Esophagus mucosa (tissue), 1 donor: ENCODE results near the gene PTCRA. TPM values are rescaled to one million over a fixed set of nuclear protein-coding genes. Genes with fewer than 3 reads are reported as not detected.
A peak's percentile ranks its signal among the peaks of the same experiment; 100 is the strongest.
"Not testable (repeated sequence)": the region's sequence is repeated elsewhere in the genome, so short reads cannot be mapped to it uniquely, and the experiment has no call there.

Experiments
- ATAC-seq: fragments of 200-7000 bp; cut with Tn5 transposase; one replicate; pipeline ENCODE4 v1.9.1; 2020
- total RNA-seq: library from RNA; stranded (reverse); gene quantifications from one replicate; pipeline ENCODE4 v1.2.4, GENCODE V29; 2023
- donor health status: DM: yes; HTN: yes; CAD: no.

The PTCRA gene
- total RNA-seq, 1 donor from 2014 or later = not detected

DNA sequence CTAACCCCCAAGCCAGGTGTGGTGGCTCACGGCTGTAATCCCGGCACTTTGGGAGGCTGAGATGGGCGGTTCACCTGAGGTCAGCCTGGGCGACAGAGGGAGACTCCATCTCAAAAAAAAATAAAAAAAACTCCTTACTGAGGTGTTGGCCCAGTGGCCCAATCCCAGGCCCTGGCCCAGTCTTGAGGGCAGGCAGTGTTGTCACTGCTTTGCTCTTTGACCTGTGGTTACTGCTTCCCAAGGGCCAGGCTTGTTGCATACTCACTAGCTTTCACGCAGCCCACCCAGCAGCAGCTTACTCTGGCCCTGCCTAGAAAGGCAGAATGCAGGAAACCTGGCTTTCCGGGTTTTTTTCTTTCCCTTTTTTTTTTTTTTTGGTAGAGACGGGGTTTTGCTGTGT, 26.6 kb downstream of the PTCRA start:
- ATAC-seq = no peak

GRCh38 chr6:42947950-42948349, 32.1 kb downstream of the PTCRA start:
- ATAC-seq = no peak

DNA sequence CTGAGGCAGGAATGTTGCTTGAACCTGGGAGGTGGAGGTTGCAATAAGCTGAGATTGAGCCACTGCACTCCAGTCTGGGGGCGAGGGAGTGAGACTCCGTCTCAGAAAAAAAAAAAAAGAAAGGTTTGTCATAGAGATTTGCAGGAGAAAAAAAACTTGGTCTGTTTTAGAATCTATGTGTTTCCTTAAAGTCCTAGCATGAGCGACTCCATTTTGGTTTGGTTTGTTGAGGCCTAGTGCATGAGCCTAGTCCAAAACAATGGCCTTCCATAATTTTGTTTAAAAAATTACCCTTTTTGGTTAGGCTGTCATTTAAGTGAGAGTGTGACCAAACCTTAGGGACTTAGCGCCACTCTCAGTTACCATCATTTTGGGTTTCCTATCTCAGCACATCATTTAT, 36.5 kb downstream of the PTCRA start:
- ATAC-seq = no peak

DNA sequence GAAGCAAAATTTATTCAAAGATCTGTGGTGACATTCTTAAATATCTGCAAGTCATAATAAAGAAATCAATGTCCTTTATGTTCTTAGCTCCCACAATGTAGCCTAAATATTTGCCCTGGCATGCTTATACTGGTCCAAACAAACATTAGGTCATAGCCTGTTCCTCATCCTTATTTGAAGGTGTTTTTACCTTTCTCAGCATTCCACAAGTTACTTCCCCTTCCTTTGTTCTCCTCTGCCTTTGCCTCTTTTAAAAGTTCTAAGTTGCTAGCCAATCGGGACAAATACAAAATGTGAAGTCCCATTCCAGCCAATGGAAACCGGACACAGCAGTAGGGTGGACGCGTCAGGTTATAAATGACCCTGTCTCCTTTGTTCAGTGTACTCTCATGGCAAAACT, 38.6 kb downstream of the PTCRA start:
- ATAC-seq = not testable (repeated sequence)

DNA sequence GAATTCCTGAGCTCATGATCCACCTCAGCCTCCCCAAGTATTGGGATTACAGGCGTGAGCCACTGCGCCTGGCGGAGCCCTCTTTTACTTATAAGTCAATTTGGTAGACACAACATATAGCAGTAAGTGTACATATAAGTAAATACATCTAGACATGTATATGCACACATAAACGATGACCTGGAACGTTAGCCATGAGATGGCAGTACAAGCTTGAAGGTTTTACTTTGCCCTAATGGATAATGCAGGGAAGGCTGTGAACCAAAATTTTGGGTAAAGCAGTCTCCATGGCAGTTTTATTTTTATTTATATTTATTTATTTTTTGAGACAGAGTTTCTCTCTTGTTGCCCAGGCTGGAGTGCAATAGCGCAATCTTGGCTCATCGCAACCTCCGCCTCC, 42.3 kb downstream of the PTCRA start:
- no peak for ATAC-seq

GRCh38 chr6:42959917-42960242, 44.0 kb downstream of the PTCRA start:
- ATAC-seq = no peak

DNA sequence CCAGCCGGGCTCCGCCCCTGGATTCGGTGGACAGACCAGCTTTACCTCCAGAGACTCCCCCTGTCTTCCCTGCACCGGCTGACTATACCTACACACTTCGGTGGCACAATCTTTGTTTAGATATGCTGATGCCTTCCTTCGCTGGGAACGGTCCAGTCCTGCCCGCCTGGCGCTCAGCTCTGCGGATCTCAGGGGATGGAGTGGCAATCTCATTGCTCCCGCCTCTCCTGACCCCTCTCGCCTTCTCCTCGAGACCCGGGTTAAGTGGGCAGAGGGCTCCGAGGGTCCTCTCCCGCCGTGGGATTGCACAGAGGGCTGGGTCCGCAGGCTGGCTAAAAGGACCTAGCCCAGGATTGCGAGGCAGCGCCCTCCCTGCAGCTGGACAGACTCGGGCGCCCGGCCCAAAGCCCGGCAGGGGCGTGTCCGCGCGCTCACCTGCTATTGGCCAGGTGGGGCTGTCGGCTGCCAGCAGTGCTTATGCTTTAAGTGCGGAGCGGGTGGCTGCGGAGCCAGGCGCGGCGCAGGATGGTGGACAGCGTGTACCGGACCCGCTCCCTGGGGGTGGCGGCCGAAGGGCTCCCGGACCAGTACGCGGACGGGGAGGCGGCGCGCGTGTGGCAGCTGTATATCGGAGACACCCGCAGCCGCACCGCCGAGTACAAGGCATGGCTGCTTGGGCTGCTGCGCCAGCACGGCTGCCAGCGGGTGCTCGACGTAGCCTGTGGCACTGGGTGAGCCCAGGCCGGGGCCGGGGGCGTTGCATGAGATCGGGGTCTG, 44.6 kb downstream of the PTCRA start, which contains the start of gene GNMT:
Gene GNMT, plus strand, starts transcription at position 512 of the 777 bp plus-strand sequence. Its CDS starts 14 bp downstream, at position 526.
- peak; percentile 86 for ATAC-seq

GRCh38 chr6:42961020-42961470, 45.2 kb downstream of the PTCRA start:
- ATAC-seq = peak; percentile 44

- ATAC-seq = no peak
These were observed 46.2 kb downstream of the PTCRA start for GRCh38 chr6:42962096-42962495.

DNA sequence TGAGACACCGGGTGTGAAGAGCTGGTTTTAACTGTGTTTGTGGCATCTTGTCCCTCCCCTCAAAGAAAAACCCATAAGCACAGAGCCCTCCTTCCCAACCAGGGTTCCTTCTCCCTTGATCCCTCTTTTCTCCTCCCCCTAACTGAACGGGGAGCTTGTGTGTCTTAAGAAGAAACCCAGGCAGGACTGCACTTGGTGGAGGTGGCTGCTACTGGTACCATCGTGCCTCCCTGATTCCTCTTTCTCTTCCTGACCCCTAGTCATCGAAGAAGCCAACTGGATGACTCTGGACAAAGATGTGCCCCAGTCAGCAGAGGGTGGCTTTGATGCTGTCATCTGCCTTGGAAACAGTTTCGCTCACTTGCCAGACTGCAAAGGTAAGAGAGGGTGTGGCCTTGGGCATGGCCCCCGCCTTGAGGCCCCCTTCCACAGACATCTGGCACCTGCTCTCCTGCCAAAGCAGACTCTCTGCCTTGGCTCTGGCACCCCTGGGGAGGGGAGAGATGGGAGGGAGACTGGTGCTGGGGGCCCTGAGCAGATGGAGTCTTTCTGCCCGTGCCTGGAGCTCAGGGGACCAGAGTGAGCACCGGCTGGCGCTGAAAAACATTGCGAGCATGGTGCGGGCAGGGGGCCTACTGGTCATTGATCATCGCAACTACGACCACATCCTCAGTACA, 46.8 kb downstream of the PTCRA start:
- ATAC-seq = no peak

DNA sequence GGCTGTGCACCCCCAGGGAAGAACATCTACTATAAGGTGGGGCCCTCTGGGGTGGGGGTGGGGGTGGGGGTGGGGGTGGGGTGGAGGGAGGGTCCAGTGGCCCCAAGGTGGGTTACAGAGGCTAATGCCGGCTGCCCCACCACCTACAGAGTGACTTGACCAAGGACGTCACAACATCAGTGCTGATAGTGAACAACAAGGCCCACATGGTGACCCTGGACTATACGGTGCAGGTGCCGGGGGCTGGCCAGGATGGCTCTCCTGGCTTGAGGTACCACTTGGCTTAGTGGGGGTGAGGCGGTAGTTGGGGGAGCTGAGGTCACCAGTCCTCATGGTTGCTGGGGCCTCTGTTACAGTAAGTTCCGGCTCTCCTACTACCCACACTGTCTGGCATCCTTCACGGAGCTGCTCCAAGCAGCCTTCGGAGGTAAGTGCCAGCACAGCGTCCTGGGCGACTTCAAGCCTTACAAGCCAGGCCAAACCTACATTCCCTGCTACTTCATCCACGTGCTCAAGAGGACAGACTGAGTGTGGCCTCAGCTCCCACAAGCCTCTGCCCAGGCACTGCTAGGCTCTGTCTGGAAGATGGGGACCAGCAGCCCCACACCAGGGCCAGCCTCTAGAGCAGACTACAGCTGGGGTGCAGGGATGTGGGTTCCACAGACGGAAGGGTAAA, 47.5 kb downstream of the PTCRA start:
- no peak for ATAC-seq

DNA sequence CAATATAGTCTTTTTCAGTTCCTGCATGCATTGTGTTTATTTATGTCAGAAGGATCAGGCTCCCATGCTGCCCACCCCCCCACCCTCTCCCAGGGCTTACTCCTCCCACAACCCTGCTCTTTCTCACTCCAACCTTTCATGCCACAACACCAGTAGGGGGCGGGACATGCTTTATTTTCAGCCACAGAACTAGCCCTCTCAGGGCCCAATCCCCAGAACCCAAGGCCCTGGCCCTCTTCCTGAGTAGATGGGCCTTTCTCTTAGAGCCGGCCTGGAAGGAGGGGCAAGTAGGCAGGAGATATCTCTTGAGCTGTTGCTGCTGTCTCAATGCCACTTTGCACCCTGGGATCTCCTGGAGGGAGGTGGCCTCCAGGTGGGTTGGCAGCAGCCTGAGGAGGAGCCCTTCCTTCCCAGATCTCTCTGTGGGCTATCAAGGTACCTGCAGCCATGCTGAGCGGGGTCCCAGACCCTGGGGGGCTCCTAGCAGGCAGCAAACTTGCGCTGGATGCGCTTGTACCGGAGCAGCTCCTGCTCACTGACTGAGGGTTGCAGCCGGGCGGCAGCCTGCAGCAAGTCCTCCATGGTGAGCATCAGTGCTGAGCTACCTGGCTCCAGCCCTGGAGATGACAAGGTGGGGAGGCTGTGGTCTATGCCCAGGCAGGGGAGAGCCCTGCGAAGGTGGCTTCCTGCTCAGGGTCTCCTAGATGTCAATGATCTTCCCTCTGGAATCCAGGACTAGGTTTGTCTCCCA, 48.2 kb downstream of the PTCRA start:
- no peak for ATAC-seq

DNA sequence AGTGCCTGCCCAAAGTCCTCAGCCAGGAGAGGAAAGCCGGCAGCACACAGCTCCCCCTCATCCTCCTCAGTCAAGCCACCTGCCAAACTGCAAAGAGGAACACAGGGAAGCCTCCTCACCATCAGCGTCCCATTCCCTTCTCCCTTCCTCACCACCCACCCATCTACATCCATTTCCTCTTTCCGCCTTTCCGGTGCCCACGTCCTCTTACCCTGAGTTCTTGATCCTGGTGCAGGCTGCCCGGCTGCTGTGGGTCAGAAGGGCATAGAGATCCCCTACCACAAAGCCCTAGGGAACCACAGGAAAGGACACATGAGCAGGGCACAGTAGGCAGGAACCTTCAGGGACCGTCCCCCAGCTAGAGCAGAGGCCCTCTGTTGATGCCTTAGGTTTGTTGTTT, 50.7 kb downstream of the PTCRA start:
- no peak for ATAC-seq

DNA sequence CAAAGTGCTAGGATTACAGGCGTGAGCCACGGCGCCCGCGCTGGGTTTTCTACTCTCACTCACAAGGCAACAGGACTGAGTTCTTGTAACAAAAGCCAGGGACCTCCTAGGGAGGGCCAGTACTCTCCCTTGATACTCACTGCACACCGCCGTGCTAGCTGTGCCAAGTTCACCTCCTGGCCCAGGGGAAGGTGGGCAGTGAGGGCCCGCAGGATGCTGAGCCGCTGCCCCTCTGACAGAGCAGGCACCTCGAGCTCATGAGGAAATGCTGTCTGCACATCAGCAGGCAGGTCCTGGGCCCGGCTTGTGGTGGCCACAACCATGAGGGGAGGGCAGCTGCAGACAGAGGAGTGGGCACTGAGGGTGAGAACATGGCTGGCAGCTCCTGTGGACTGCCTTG, 51.4 kb downstream of the PTCRA start:
- no peak for ATAC-seq

- ATAC-seq = no peak
These were observed 52.4 kb downstream of the PTCRA start for GRCh38 chr6:42968126-42968701.

DNA sequence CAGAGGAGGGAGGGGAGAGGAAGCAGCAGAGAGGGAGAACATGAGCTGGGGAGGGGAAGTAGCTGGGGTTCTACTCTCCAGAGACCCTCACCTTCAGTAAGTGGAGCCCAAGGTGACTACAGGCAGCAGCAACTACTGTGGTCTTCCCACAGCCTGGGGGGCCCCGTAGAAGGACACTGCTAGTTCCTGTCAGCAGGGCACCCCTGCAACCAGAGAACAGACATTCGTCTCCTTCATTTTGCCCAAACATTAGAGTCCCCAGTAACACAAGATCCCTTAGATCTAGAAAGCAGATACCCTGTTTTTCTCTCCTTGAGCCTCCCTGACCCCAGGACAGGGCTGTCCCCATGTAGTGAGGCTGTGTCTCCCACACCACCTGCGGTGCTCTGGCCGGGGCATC, 52.9 kb downstream of the PTCRA start:
- ATAC-seq = no peak

DNA sequence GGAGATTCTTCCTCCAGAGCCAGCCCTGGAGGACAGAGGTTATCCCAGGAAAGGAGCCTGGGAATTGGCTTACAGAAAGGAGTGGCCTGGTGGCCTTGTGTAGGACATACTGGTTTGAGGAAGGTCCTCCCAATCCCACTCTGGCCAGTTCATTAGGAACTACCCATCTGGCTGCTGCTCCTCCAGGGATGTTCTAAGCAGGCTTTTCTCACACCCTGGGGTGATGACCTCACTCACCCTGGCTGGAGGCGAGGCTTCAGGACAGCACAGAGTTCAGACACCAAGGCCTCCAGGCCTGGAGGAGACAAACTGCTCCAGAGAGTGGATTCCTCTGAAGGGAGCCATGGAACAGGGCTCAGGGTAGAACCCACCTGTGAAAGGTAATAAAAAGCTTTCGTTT, 53.6 kb downstream of the PTCRA start:
- ATAC-seq = no peak

DNA sequence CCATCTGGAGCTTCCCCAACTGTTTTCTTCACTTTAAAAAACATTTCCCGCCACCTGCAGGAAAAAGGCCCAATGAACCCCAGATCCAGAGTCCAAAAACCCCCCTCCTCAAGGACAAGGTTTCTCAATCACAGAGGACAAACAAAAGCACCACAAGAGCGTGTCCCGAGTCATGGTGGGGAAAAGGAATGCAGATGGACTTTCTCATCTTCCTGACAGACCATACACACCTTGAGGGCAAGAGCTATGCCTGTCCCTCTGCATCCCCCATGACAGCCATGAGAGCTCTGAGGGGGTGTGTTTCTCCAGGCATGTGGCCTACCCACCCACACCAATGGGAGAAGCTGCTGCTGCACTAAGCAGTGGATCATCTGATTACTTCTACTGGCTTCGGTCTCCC, 54.1 kb downstream of the PTCRA start:
- no peak for ATAC-seq

- peak; percentile 34 for ATAC-seq
These were observed 55.2 kb downstream of the PTCRA start for GRCh38 chr6:42970871-42971612.

DNA sequence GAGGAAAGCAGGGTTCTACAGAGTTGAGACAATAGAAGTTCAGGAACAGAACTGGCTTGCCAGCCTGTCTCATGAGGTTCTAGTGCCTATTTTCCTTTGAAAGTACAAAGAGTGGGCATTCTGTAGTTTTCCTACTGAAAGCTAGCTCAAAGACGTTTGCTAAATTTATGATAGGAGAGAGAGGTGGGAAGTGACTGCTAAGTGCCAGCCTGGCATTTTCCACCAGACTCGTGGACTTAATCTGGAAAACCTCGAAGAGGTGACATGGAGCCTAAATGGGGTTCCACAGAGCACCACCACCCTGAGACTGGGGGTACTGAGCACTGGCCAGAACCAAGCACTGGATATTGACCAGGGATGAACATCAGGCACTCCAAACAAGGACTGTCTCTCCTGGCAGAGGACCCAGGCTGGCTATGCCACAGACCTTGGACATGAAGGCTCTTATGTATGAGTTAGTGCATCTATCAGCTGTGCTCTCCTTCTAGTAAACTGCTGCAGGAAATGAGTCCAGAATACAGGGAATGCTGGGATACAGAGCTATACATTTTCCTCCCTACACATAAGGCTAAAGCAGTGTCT, 56.0 kb downstream of the PTCRA start:
- ATAC-seq = no peak

DNA sequence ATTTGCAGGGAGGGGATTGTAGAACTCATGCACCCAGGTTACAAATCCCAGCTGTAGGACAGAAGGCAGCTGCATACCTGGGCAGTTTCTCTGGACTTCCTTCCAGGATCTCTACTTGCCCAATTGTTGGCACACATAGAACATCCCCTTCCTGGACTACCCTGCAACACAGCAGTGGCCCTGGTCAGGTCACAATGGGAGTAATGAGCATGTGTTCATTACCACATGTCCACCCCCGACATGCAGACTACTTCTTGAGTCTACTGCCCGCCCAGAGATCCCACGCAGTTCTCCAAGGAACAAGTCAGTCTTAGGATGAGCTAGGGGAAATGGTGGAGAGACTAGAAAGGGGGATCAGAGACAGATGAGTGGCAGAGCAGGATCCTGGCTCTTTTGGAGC, 58.1 kb downstream of the PTCRA start:
- ATAC-seq = no peak
